GM23338 (cell line): ENCODE results near the gene LFNG. TPM values are rescaled to one million over a fixed set of nuclear protein-coding genes. Genes with fewer than 3 reads are reported as not detected.
A peak's percentile ranks its signal among the peaks of the same experiment; 100 is the strongest.

Experiments used
- ATAC-seq: fragments of 200-7000 bp; cut with Tn5 transposase; 3 replicates; pipeline ENCODE4 v1.9.1; 2020
- DNase-seq: peaks from one replicate; pipeline ENCODE4 v3.0.0-alpha.2; 2015; ENCODE audit warnings: low spot score
- H2AFZ ChIP-seq: fragments of 200-600 bp; sonication (generic); 2 replicates; pipeline ENCODE4 v1.8.0; 2016; ENCODE audit warnings: antibody characterized with exemption, mild to moderate bottlenecking, moderate library complexity
- H3F3A ChIP-seq: fragments of 200-600 bp; sonication (generic); replicated peaks from 2 replicates; pipeline ENCODE4 v1.8.0; 2017; ENCODE audit warnings: antibody characterized with exemption, mixed run types, low read depth
- H3K27ac ChIP-seq: fragments of 200-600 bp; sonication (generic); 2 replicates; pipeline ENCODE4 v1.6.1; 2016; ENCODE audit warnings: low read depth
- H3K27me3 ChIP-seq: fragments of 200-600 bp; sonication (generic); 2 replicates; pipeline ENCODE4 v1.8.0; 2016; ENCODE audit warnings: mild to moderate bottlenecking, mixed run types, moderate library complexity; ENCODE audit not compliant: insufficient read depth
- H3K36me3 ChIP-seq: fragments of 200-600 bp; sonication (generic); 2 replicates; pipeline ENCODE4 v1.8.0; 2016; ENCODE audit warnings: mild to moderate bottlenecking; ENCODE audit not compliant: insufficient read depth
- H3K4me1 ChIP-seq: fragments of 200-600 bp; sonication (generic); 2 replicates; pipeline ENCODE4 v1.8.0; 2016; ENCODE audit warnings: mild to moderate bottlenecking, moderate library complexity; ENCODE audit not compliant: insufficient read depth
- H3K4me2 ChIP-seq: fragments of 200-600 bp; sonication (generic); 2 replicates; pipeline ENCODE4 v1.7.1; 2017; ENCODE audit warnings: mixed run types
- H3K4me3 ChIP-seq: fragments of 200-600 bp; sonication (generic); 2 replicates; pipeline ENCODE4 v1.6.1; 2016; ENCODE audit warnings: mixed run types
- H3K79me2 ChIP-seq: fragments of 200-600 bp; sonication (generic); replicated peaks from 2 replicates; pipeline ENCODE4 v1.8.0; 2017; ENCODE audit warnings: mild to moderate bottlenecking; ENCODE audit not compliant: insufficient read depth
- H3K9me2 ChIP-seq: fragments of 200-600 bp; sonication (generic); 2 replicates; pipeline ENCODE4 v1.8.0; 2017; ENCODE audit not compliant: insufficient read depth
- H4K20me1 ChIP-seq: fragments of 200-600 bp; sonication (generic); replicated peaks from 2 replicates; pipeline ENCODE4 v1.8.0; 2017; ENCODE audit warnings: mild to moderate bottlenecking; ENCODE audit not compliant: insufficient read depth
- H3K27ac Mint-ChIP-seq: 2 replicates; pipeline ENCODE4 v1.8.0; 2020; ENCODE audit warnings: inconsistent platforms, mild to moderate bottlenecking, moderate library complexity, mixed read lengths
- H3K27me3 Mint-ChIP-seq: 3 replicates; pipeline ENCODE4 v1.8.0; 2022; ENCODE audit warnings: low read depth, mild to moderate bottlenecking, moderate library complexity, mixed read lengths, inconsistent platforms; ENCODE audit not compliant: insufficient read depth, poor library complexity
- H3K36me3 Mint-ChIP-seq: 3 replicates; pipeline ENCODE4 v1.8.0; 2021; ENCODE audit warnings: low read depth, mild to moderate bottlenecking, inconsistent platforms, moderate library complexity, mixed read lengths
- H3K4me1 Mint-ChIP-seq: 3 replicates; pipeline ENCODE4 v1.8.0; 2020; ENCODE audit warnings: mild to moderate bottlenecking, inconsistent platforms, mixed read lengths
- H3K4me3 Mint-ChIP-seq: 3 replicates; pipeline ENCODE4 v1.8.0; 2021; ENCODE audit warnings: moderate library complexity, mild to moderate bottlenecking, inconsistent platforms, mixed read lengths
- H3K9me3 Mint-ChIP-seq: 3 replicates; pipeline ENCODE4 v1.8.0; 2020; ENCODE audit warnings: moderate library complexity, mild to moderate bottlenecking, inconsistent platforms, mixed read lengths
- EZH2 ChIP-seq: fragments of 200-600 bp; sonication (generic); IDR thresholded peaks from one replicate; pipeline ENCODE4 v1.8.0; 2017; ENCODE audit warnings: antibody characterized with exemption, mild to moderate bottlenecking, low read depth; ENCODE audit not compliant: unreplicated experiment
- EZH2phosphoT487 ChIP-seq: fragments of 200-600 bp; sonication (generic); IDR thresholded peaks from one replicate; pipeline ENCODE4 v1.8.1; 2018; ENCODE audit warnings: antibody characterized with exemption; ENCODE audit not compliant: unreplicated experiment
- NANOG ChIP-seq: IDR thresholded peaks from 2 replicates; pipeline ENCODE4 v1.6.1; 2016; ENCODE audit warnings: antibody characterized with exemption, borderline replicate concordance
- STAT1 ChIP-seq: IDR thresholded peaks from one replicate; pipeline ENCODE4 v1.6.1; 2016; ENCODE audit warnings: antibody characterized with exemption; ENCODE audit not compliant: unreplicated experiment
- polyA plus RNA-seq: library from polyadenylated mRNA; unstranded; fragments of >200 nt; fragmentation: Nextera tagmentation; extraction: Ambion mirVana; gene quantifications from 2 replicates; pipeline ENCODE4 v1.2.1, GENCODE V29; 2016
- total RNA-seq: library from RNA; depleted of rRNA; stranded (reverse); fragments of >200 nt; shearing (Covaris generic); gene quantifications from 2 replicates; pipeline ENCODE4 v1.2.3, GENCODE V29; 2014
- TF ChIP-seq, protein P1 (sequence below), 2 experiments: fragments of 200-600 bp in 1 of 2; sonication (generic) in 1 of 2; conservative IDR thresholded peaks; 2 replicates each; pipeline versions ENCODE4 v1.5.1 to v1.6.1; 2016 to 2017; ENCODE audit warnings: antibody characterized with exemption in 2 of 2, low read depth in 2 of 2, mild to moderate bottlenecking in 2 of 2, moderate library complexity in 1 of 2

The LFNG gene
- total and polyA plus RNA-seq, 2 experiments from 2014 or later: 1.7 to 35.4 TPM

DNA sequence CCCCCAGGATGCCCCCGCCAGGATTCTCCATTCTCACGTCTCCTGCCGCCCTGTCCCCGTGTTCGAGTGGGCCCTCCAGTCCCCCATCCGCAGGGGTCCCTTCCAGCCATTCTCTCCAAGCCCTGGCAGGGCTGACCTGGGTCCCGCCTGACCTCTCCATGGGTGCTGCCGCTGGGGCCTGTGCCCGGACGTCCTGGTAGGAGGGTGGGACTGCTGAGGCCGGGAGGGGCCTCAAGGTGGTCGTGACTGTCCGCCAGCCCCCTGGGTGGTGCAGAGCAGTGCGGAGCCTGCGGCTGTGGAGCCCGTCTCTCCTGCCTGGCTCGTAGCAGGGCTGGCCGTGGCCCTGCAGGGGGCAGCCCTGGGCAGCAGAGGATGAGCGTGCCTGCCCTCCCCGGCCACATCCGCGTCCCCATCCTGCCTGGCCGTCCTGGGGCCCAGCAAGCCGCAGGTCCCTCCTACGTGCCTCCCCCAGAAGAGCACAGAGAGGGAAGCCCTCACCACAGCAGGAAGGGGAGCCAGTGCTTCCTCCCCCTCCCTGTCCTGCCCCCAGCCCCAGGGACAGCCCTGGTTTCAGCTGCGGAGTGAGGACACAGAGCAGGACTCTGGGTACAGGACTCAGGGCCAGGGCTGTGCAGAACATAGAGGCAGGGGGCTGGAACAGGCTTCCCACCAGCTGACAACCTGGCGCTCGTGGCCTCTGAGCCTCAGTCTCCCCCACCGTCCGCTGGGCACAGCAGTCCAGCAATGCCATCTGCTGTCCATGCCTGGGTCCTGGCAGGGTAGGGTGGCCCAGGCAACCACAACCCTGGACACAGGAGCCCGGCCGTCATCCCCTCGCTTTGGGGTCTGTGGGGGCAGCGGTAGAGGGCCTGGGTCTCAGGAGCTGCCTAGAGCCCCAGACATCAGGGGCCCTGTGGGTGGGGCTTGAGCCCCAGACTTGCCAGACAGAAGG lies 41.9 kb upstream of the LFNG start:
- Histone ChIP-seq H3K36me3 (no peaks in the 10 kb centered on the region), H3K4me2 (no peak overlapping the region), H3K4me1 (peaks cover 3% of the 10 kb centered on the region; the same call in 1 of the 2 replicates), H4K20me1 (no peaks in the 10 kb centered on the region), H3K9me2 (no peaks in the 10 kb centered on the region), H3F3A (no peaks in the 10 kb centered on the region), H3K27ac (no peak overlapping the region), H3K4me3 (no peak overlapping the region), H2AFZ (no peak overlapping the region; the same call in 1 of the 2 replicates), H3K79me2 (no peaks in the 10 kb centered on the region), H3K27me3 (no peaks in the 10 kb centered on the region)
- Mint-ChIP-seq H3K27ac (no peak overlapping the region), H3K36me3 (no peaks in the 10 kb centered on the region; the same call in 2 of the 3 replicates), H3K27me3 (peaks cover 15% of the 10 kb centered on the region), H3K4me3 (no peak overlapping the region), H3K4me1 (peaks cover 20% of the 10 kb centered on the region), H3K9me3 (peaks cover 2% of the 10 kb centered on the region; the same call in 1 of the 3 replicates)
- ATAC-seq (peak; percentile 90), DNase-seq (peak; percentile 86)
- no peak for TF ChIP-seq EZH2phosphoT487
- TF ChIP-seq, protein P1, sequence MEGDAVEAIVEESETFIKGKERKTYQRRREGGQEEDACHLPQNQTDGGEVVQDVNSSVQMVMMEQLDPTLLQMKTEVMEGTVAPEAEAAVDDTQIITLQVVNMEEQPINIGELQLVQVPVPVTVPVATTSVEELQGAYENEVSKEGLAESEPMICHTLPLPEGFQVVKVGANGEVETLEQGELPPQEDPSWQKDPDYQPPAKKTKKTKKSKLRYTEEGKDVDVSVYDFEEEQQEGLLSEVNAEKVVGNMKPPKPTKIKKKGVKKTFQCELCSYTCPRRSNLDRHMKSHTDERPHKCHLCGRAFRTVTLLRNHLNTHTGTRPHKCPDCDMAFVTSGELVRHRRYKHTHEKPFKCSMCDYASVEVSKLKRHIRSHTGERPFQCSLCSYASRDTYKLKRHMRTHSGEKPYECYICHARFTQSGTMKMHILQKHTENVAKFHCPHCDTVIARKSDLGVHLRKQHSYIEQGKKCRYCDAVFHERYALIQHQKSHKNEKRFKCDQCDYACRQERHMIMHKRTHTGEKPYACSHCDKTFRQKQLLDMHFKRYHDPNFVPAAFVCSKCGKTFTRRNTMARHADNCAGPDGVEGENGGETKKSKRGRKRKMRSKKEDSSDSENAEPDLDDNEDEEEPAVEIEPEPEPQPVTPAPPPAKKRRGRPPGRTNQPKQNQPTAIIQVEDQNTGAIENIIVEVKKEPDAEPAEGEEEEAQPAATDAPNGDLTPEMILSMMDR (conservative IDR thresholded peaks at IDR 0.05; ENCODE audit: low read depth in 2 of 2): peak; percentile 61 to 93

- Histone ChIP-seq H3K4me1 (peaks cover 3% of the 10 kb centered on the region; the same call in 1 of the 2 replicates), H4K20me1 (no peaks in the 10 kb centered on the region), H3K4me3 (no peak overlapping the region), H3K36me3 (no peaks in the 10 kb centered on the region), H3K27ac (no peak overlapping the region), H3K4me2 (no peak overlapping the region), H3K79me2 (no peaks in the 10 kb centered on the region), H2AFZ (no peak overlapping the region; the same call in 1 of the 2 replicates), H3K9me2 (no peaks in the 10 kb centered on the region), H3K27me3 (no peaks in the 10 kb centered on the region), H3F3A (no peaks in the 10 kb centered on the region)
- Mint-ChIP-seq H3K27me3 (peaks cover 19% of the 10 kb centered on the region), H3K36me3 (no peaks in the 10 kb centered on the region; the same call in 2 of the 3 replicates), H3K4me3 (no peak overlapping the region), H3K27ac (no peak overlapping the region), H3K4me1 (peaks cover 20% of the 10 kb centered on the region), H3K9me3 (peaks cover 8% of the 10 kb centered on the region; the same call in 1 of the 3 replicates)
- ATAC-seq (no peak), DNase-seq (no peak)
- no peak for TF ChIP-seq STAT1
These were observed 41.2 kb upstream of the LFNG start for GRCh38 chr7:2478399-2478785.

GRCh38 chr7:2478800-2479199 lies 40.8 kb upstream of the LFNG start:
- no peak overlapping the region for H3K27ac ChIP-seq
- DNase-seq (no peak), ATAC-seq (no peak)
- H4K20me1 ChIP-seq: no peaks in the 10 kb centered on the region
- H3K4me1 ChIP-seq: peaks cover 3% of the 10 kb centered on the region; the same call in 1 of the 2 replicates
- H3K4me3 ChIP-seq: no peak overlapping the region
- no peaks in the 10 kb centered on the region for H3K9me2 ChIP-seq
- Mint-ChIP-seq H3K27me3 (peaks cover 19% of the 10 kb centered on the region), H3K4me1 (peaks cover 17% of the 10 kb centered on the region), H3K9me3 (peaks cover 8% of the 10 kb centered on the region; the same call in 1 of the 3 replicates), H3K27ac (no peak overlapping the region), H3K4me3 (no peak overlapping the region), H3K36me3 (no peaks in the 10 kb centered on the region; the same call in 2 of the 3 replicates)
- no peaks in the 10 kb centered on the region for H3K36me3 ChIP-seq
- H3K79me2 ChIP-seq: no peaks in the 10 kb centered on the region
- no peak overlapping the region for H3K4me2 ChIP-seq
- no peaks in the 10 kb centered on the region for H3F3A ChIP-seq
- H2AFZ ChIP-seq: no peak overlapping the region; the same call in 1 of the 2 replicates
- no peaks in the 10 kb centered on the region for H3K27me3 ChIP-seq
- TF ChIP-seq NANOG (no peak), EZH2 (no peak)
